Measurements from ENCODE around the gene ZNF22.

Gene ZNF22

DNA sequence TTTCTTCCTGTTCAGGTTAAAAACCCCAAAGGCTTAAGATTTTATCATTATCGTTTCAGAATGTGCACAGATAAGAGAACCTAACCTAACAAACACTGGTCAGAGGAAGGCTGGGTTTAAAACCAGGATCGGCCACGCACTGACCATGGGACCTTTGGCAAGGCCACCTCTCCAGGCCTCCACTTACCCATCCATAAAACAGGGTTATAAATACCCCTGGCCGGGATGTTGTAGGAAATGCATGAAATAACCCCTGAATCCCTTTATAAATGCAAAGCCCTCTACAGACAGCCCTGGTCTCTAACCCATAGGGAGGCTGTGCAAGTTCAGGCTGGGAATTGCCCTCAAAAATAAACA, 22.5 kb upstream of the ZNF22 start:
- Histone ChIP-seq H3K36me3 (ENCODE audit: control insufficient read depth, insufficient read depth, low read length) (no peaks in the 10 kb centered on the region), H3K27me3 (ENCODE audit: control insufficient read depth, insufficient read depth, low read length, poor library complexity, severe bottlenecking) (peaks cover 21% of the 10 kb centered on the region), H3K4me3 (ENCODE audit: insufficient read depth, low read depth, low read length) (no peak overlapping the region), H3K4me1 (ENCODE audit: control insufficient read depth, insufficient read depth, low read length) (peaks cover 41% of the 10 kb centered on the region), H3K27ac (ENCODE audit: insufficient read depth, low read depth, low read length, poor library complexity, severe bottlenecking) (no peak overlapping the region), H3K9me3 (ENCODE audit: control insufficient read depth, low read length) (no peaks in the 10 kb centered on the region)
- 84 to 86% methylated on average over 4 of the region's 4 CpGs for WGBS, 2 experiments

DNA sequence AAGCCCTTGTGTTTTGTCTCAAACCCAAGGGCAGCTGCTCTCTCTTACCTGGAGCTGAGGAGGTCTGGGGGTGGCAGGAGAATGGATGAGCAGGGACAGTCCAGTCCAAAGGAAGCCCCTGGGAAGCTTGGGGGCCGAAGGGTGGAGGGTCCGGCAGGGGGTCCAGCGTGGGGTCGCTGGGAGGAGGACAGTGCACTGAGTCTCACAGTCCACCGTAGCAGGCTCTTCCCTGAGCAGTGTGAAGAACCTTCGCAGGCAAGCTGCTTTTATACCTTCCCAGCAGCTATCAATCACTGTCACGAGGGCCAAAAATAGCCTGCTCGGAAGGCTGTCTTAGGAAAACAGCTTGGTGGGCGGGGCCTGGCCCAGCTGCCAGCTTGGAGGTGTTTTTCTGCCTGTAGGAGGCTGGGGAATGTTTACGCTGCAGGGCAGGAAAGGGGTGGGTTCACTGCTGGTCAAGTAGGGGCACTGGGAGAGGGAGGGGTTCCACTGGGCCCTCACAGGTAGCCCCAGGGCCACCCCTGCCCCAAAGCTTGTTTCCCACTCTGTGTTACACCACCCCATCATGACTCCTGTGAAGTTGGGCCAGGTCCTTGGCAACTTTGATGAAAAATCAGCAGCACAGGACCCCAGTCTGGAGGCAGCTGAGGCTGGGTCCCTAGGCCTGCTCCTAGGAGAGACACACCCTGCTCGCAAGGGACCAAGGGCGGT, 22.0 kb upstream of the ZNF22 start, which contains the start of gene DEPP1:
Gene DEPP1 (minus strand): TSS at position 240 of the 711 bp plus-strand sequence. CDS start 779 bp downstream, outside the sequence.
- Histone ChIP-seq H3K27ac (ENCODE audit: insufficient read depth, low read depth, low read length, poor library complexity, severe bottlenecking) (no peak within 1 kb of the TSS), H3K36me3 (ENCODE audit: control insufficient read depth, insufficient read depth, low read length) (no peaks in the 10 kb centered on the region), H3K4me1 (ENCODE audit: control insufficient read depth, insufficient read depth, low read length) (peaks cover 37% of the 10 kb centered on the region), H3K9me3 (ENCODE audit: control insufficient read depth, low read length) (no peaks in the 10 kb centered on the region), H3K27me3 (ENCODE audit: control insufficient read depth, insufficient read depth, low read length, poor library complexity, severe bottlenecking) (peaks cover 19% of the 10 kb centered on the region), H3K4me3 (ENCODE audit: insufficient read depth, low read depth, low read length) (no peak within 1 kb of the TSS)
- 19 to 27% methylated on average over 12 of the region's 12 CpGs for WGBS, 2 experiments

DNA sequence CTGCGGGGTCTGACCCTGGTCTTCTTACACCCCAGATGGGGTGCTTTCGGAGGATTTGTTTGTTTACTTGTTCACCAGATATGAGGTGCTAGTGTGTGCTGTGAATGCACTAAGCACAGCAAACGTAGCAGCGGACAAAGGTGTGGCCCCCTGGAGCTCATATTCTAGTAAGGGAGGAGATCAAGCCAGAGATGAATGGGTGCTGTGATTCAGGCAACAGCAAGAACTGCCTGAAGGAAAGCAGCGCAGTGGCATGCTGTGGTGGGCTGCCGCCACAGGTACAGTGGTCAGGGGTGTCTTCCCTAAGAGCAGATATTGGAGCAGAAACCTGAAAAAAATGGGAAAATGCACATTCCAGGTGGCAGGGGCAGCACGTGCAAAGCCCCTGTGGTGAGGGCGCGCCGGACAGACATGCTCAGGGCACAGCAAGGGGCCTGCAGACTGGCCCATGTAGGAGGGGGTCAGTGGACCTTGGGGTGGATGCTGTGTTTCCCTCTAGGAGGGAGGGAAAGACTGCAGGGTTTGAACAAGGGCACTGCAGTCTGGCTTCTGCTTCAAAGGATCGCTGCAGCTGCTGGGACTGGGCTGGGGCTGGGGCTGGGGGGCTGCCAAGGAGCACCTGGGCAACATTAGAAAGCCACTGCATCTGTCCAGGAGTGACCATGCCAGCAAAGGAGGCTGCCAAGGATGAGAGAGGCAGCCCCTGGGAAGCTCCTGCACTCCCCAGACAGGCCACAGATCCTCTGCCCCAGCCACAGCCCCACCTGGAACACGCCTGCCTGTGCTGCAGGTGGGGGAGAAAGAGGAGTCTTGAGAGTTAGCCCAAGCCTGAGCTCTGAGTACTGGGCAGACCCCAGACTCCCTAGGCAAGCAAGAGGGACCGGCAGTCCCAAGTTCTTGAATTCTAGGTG, 21.2 kb upstream of the ZNF22 start:
- Histone ChIP-seq H3K36me3 (ENCODE audit: control insufficient read depth, insufficient read depth, low read length) (no peaks in the 10 kb centered on the region), H3K27me3 (ENCODE audit: control insufficient read depth, insufficient read depth, low read length, poor library complexity, severe bottlenecking) (peaks cover 11% of the 10 kb centered on the region), H3K4me1 (ENCODE audit: control insufficient read depth, insufficient read depth, low read length) (peaks cover 31% of the 10 kb centered on the region), H3K4me3 (ENCODE audit: insufficient read depth, low read depth, low read length) (no peak overlapping the region), H3K9me3 (ENCODE audit: control insufficient read depth, low read length) (no peaks in the 10 kb centered on the region), H3K27ac (ENCODE audit: insufficient read depth, low read depth, low read length, poor library complexity, severe bottlenecking) (no peak overlapping the region)
- WGBS, 2 experiments = 75 to 76% methylated on average over 13 of the region's 13 CpGs

DNA sequence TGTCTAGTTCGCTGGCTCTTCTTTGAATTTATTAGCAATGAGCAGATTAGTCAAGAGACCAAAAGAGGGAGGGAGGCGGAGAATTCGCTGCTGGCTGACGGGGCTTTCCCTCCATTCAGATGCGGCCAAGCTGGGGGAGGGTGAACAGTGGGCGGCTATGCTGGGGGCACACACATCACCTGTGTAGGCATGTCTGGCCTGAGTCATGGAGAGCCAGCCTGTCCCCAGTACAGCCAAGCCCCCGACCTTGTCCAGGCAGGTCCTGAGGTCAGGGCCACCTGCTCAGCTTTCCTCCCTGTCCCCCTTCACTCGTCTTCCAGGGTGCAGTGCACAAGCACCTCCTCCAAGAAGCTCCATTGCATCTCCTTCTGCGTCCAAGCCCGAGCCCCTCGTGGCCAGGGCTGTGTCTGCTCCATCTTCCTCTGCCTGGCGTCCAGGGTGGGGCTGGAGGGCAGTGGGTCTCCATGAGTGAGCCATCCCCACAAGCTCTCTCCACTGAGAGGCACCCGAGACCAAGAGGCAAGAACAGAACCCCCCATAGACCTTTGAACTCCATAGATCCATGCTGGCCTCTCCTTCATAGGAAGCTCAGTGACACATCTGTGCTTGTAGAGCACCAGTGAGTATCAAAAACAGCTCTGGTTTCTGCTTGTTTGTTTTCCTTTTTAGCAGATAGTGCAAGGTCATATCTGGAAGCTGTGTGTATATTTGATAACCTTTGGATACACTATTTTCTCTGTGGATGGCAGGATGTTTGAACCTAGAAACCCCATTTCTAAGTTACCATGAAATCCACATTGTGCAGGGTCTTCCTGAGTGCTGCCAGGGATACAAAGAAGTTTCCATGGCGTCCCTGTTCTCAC, 20.2 kb upstream of the ZNF22 start:
- Histone ChIP-seq H3K4me3 (ENCODE audit: insufficient read depth, low read depth, low read length) (no peak overlapping the region), H3K4me1 (ENCODE audit: control insufficient read depth, insufficient read depth, low read length) (peaks cover 31% of the 10 kb centered on the region), H3K27ac (ENCODE audit: insufficient read depth, low read depth, low read length, poor library complexity, severe bottlenecking) (no peak overlapping the region)

DNA sequence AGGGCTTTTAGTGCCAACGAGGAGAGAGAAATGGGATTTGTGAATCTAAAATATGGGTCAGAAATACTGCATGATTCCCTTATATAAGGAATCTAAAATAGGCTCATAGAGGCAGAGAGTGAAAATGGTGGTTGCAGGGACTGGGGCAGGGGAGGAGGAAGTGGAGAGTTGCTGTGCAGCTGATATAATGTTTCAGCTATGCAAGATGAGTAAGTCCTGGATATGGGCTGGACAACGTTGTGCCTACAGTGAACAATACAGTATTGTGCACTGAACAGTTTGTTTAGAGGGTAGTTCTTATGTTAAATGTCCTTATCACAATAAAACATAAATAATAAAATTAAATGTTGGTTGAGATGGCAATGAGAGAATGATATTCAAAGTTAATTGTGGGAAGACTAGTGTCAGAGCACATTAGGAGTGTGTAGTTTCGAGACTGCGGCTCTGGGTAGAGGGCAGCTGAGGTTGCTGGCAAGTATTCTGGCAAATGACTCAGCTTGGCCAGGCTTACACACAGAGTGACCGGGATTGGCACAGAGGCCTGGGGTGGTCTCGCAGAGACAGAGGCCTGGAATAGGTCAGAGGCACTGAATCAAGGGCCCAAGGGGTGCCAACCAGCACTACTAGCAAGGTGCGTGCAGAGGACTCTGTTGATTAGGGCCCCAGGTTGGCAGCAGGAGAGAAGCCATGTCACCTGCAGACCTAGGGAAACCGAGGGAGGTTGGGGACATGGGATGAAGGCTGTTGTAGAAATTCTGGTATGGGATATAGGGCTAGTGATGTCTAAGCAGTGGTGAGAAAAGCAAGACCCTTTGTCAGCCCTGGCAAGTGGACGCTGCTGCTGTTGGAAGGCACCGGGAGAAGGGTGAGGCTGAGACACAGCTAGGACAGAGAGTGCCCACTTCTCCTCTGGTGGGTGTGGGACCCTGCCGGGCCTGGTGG, 19.3 kb upstream of the ZNF22 start:
- Histone ChIP-seq H3K4me1 (ENCODE audit: control insufficient read depth, insufficient read depth, low read length) (peaks cover 31% of the 10 kb centered on the region), H3K9me3 (ENCODE audit: control insufficient read depth, low read length) (no peaks in the 10 kb centered on the region), H3K27me3 (ENCODE audit: control insufficient read depth, insufficient read depth, low read length, poor library complexity, severe bottlenecking) (no peaks in the 10 kb centered on the region), H3K36me3 (ENCODE audit: control insufficient read depth, insufficient read depth, low read length) (no peaks in the 10 kb centered on the region), H3K4me3 (ENCODE audit: insufficient read depth, low read depth, low read length) (no peak overlapping the region), H3K27ac (ENCODE audit: insufficient read depth, low read depth, low read length, poor library complexity, severe bottlenecking) (no peak overlapping the region)
- WGBS, 2 experiments = 91 to 93% methylated on average over 11 of the region's 11 CpGs

More for the DNA sequence above, 20.2 kb upstream of the ZNF22 start:
- Histone ChIP-seq H3K9me3 (ENCODE audit: control insufficient read depth, low read length) (no peaks in the 10 kb centered on the region), H3K36me3 (ENCODE audit: control insufficient read depth, insufficient read depth, low read length) (no peaks in the 10 kb centered on the region), H3K27me3 (ENCODE audit: control insufficient read depth, insufficient read depth, low read length, poor library complexity, severe bottlenecking) (peaks cover 6% of the 10 kb centered on the region)
- WGBS, 2 experiments = 63 to 67% methylated on average over 14 of the region's 14 CpGs

DNA sequence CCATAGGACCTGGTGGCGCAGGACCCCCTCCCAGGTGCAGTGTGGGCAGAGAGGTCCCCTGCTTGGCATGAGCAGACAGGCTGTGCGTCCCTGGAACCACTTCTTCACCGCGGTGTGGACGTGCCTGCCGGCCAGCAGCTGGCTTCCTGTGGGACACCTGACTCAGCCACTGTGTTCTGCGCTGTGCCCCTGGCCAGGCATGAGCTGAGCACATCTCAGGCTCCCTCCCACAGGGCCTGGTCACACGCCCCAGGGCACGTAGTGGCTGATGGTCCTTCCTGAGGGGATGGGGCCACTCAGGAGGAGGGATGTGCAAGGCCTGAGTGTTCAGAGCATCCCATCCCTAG, 18.6 kb upstream of the ZNF22 start:
- H3K27ac ChIP-seq (ENCODE audit: insufficient read depth, low read depth, low read length, poor library complexity, severe bottlenecking) = no peak overlapping the region
- WGBS, 2 experiments = 92 to 93% methylated on average over 9 of the region's 9 CpGs

DNA sequence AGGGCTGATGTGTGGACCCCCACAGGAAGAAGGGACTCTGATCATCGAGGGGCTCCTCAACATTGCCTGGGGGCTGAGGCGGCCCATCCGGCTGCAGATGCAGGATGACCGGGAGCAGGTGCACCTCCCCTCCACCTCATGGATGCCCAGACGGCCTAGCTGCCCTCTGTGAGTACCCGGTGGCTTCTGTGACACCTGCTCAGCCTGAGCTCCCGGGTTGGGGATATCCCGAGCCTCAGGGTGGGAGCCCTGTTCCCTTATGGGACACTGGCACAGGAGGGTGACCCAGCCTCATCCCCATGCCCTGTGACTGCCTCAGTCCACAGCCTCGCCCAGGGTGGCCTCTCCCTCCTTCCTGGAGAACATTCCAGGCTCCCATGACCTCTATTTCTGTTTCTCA, 18.2 kb upstream of the ZNF22 start:
- Histone ChIP-seq H3K9me3 (ENCODE audit: control insufficient read depth, low read length) (no peaks in the 10 kb centered on the region), H3K27me3 (ENCODE audit: control insufficient read depth, insufficient read depth, low read length, poor library complexity, severe bottlenecking) (no peaks in the 10 kb centered on the region), H3K4me3 (ENCODE audit: insufficient read depth, low read depth, low read length) (no peak overlapping the region), H3K27ac (ENCODE audit: insufficient read depth, low read depth, low read length, poor library complexity, severe bottlenecking) (no peak overlapping the region), H3K36me3 (ENCODE audit: control insufficient read depth, insufficient read depth, low read length) (no peaks in the 10 kb centered on the region), H3K4me1 (ENCODE audit: control insufficient read depth, insufficient read depth, low read length) (peaks cover 31% of the 10 kb centered on the region)
- 93 to 95% methylated on average over 9 of the region's 9 CpGs for WGBS, 2 experiments

More for the DNA sequence above, 18.6 kb upstream of the ZNF22 start:
- Histone ChIP-seq H3K27me3 (ENCODE audit: control insufficient read depth, insufficient read depth, low read length, poor library complexity, severe bottlenecking) (no peaks in the 10 kb centered on the region), H3K9me3 (ENCODE audit: control insufficient read depth, low read length) (no peaks in the 10 kb centered on the region), H3K36me3 (ENCODE audit: control insufficient read depth, insufficient read depth, low read length) (no peaks in the 10 kb centered on the region), H3K4me1 (ENCODE audit: control insufficient read depth, insufficient read depth, low read length) (peaks cover 31% of the 10 kb centered on the region), H3K4me3 (ENCODE audit: insufficient read depth, low read depth, low read length) (no peak overlapping the region)

DNA sequence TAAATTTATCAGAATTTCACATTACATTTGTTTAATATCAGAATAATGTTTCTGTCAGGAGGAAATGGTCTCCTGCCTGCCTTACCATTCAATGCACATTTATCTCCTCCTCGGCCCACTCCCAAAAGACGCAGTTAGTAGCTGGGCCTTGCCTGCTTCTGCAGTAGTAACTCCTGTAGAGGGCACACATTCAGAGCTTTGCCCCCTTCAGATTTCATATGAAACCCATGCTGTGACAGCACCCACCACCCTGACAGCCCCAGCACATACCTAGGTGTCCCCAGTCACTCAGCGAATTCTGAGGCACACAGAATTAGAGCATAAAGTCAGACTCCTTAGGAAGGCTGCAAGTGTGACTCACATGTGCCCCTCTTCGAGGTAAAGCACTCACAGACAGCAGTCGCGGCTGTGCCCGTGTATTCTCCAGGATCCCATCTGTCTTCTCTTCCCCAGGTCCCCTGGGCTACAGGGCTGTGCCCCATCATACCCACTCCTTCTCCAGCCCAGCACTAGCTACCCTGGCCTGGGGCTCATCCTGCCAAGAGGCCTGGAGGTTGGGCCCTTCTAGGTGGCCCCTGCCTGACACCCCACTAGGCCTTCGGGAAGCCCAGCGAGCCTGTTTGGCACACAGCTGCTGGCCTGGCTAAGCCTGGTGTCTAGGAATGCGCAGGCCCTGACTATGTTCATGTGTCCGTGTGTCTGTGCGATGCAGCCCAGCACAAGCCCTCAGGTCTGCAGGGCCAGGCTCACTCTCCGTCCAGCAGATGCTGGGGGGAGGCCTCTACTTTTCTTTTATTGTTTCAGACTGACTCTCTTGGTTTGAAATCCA, 17.4 kb upstream of the ZNF22 start:
- Histone ChIP-seq H3K27me3 (ENCODE audit: control insufficient read depth, insufficient read depth, low read length, poor library complexity, severe bottlenecking) (no peaks in the 10 kb centered on the region), H3K36me3 (ENCODE audit: control insufficient read depth, insufficient read depth, low read length) (no peaks in the 10 kb centered on the region), H3K9me3 (ENCODE audit: control insufficient read depth, low read length) (no peaks in the 10 kb centered on the region), H3K27ac (ENCODE audit: insufficient read depth, low read depth, low read length, poor library complexity, severe bottlenecking) (no peak overlapping the region), H3K4me1 (ENCODE audit: control insufficient read depth, insufficient read depth, low read length) (peaks cover 28% of the 10 kb centered on the region), H3K4me3 (ENCODE audit: insufficient read depth, low read depth, low read length) (no peak overlapping the region)
- WGBS, 2 experiments = 94 to 95% methylated on average over 13 of the region's 13 CpGs

DNA sequence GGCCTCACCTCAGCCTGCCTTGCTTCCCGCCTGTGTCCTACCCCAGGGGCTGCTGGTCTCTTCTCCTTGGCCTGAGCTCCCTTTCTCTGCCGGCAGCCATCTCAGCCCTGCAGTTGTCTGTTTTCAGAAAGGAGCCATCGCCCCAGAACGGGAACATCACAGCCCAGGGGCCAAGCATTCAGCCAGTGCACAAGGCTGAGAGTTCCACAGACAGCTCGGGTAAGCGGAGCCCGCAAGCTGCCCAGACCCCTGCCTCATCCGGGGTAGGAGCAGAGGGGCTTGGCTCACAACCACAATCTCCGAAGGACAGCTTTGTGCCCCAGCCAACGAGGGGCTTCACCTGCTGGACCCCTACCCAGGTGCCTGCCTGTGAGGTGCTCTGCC, 16.8 kb upstream of the ZNF22 start:
- H3K27me3 ChIP-seq (ENCODE audit: control insufficient read depth, insufficient read depth, low read length, poor library complexity, severe bottlenecking) = no peaks in the 10 kb centered on the region
- no peak overlapping the region for H3K27ac ChIP-seq (ENCODE audit: insufficient read depth, low read depth, low read length, poor library complexity, severe bottlenecking)
- peaks cover 22% of the 10 kb centered on the region for H3K4me1 ChIP-seq (ENCODE audit: control insufficient read depth, insufficient read depth, low read length)
- H3K9me3 ChIP-seq (ENCODE audit: control insufficient read depth, low read length) = no peaks in the 10 kb centered on the region
- 94% methylated on average over 10 of the region's 10 CpGs for WGBS, 2 experiments
- no peak overlapping the region for H3K4me3 ChIP-seq (ENCODE audit: insufficient read depth, low read depth, low read length)
- H3K36me3 ChIP-seq (ENCODE audit: control insufficient read depth, insufficient read depth, low read length) = no peaks in the 10 kb centered on the region

Data from ectodermal cell (in vitro differentiated cells).